ENCODE measurements around the gene CITED4. TPM values are rescaled to one million over a fixed set of nuclear protein-coding genes. Genes with fewer than 3 reads are reported as not detected.
A peak's percentile ranks its signal among the peaks of the same experiment; 100 is the strongest.

Gene CITED4
- total RNA-seq, 1 donor from 2014 or later = 17.9 TPM

GRCh38 chr1:40834968-40835545 is 27.1 kb downstream of the CITED4 start:
- no peak for DNase-seq (ENCODE audit: low spot score)

- no peak for DNase-seq (ENCODE audit: low spot score)
These were observed 28.2 kb downstream of the CITED4 start for GRCh38 chr1:40833979-40834378.

- DNase-seq (ENCODE audit: low spot score) = no peak
These were observed 31.0 kb downstream of the CITED4 start for GRCh38 chr1:40831001-40831732.

DNA sequence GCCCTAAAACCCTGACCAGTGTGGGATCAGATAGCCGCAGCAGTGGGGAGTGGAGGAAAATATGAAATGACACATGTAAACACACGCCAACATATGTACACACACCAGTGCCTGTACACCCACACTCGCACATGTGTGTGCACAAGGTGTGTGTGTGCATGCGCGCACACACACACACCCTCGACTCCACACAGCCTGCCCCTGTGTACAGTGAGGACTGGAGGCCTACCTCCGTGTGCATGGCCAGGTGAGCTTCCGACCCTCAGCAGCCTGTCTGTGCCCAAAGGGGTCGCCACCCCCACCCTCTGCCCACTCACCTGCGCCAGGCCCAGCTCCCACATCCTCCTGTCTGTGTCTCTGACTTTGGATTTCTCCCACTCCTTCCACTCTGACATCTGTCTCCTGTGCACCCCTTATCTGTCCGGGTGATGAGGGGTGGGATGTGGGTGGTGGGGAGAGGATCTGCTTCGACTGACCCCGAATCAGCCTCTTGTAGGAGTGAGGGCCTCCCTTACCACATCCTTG is 31.7 kb downstream of the CITED4 start:
- DNase-seq (ENCODE audit: low spot score) = no peak

DNA sequence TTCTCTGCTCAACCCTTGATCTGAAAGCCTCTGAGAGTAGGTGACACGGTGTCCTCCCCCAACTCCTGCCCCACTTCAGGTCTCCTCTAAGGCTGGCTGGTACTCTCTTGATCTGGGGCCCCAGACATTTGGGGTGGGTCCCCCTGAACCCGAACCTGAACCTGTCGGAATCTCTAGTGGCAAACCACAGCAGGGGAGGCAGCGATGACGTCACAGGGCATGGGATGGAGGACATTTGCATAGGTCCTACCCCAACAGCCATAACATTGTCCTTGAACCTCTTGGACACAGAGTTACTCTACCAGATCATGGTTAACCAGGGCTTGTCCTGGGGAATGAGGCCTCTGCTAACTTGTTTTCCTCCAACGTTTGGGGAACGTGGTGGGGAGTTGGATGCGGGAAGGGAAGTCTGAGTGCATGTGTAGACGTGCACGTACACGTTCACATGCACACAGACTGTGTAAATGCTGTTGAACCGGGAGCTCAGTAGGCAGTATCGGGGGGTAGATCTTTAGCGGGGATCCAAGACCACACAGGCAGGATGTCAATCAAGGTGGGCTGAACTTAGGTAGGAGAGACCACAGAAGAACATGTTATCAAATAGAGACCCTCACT is 32.4 kb downstream of the CITED4 start:
- DNase-seq (ENCODE audit: low spot score) = no peak

DNA sequence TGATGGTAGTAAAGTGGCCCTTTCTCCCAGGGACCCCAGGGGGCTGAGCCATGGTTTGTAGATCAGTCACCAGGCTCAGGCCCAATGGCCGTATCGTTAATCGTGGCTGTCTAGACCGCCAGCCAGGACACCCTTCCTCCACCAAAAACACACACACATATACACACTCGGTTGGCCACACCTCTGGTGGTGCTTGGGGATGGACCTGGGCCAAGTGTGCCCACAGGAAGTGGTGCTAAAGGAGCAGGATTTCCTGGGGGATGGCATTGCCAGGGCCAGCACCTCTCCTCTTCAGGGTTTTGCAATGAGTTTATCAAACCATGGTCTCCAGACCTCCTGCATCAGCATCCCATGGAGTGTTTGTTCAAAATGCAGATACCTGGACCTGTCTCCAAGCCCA is 36.2 kb downstream of the CITED4 start:
- no peak for DNase-seq (ENCODE audit: low spot score)

- DNase-seq (ENCODE audit: low spot score) = no peak
These were observed 36.8 kb downstream of the CITED4 start for GRCh38 chr1:40825435-40825788.

GRCh38 chr1:40824591-40825434 is 37.4 kb downstream of the CITED4 start:
- no peak for DNase-seq (ENCODE audit: low spot score)

- no peak for DNase-seq (ENCODE audit: low spot score)
These were observed 38.2 kb downstream of the CITED4 start for GRCh38 chr1:40823983-40824382.

DNA sequence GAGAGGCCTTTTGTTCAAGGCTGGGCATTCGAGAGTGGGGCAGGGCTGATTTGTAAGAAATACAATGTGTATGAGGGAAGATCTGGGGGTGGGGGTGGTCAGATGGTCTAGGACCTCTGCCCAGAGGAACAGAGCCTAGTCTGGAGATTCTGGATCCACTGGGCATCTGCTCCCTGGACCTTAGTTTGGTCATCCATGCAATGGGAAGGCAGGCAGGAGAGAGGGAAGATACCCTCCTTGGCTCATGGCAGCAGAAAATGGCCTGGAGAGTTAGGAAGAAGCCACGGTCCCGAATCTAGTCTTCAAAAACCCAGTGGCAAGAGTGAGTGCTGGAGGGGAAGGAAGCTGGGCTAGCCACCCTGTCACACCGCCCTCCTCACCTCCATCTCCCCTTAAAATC is 38.8 kb downstream of the CITED4 start:
- DNase-seq (ENCODE audit: low spot score) = no peak

DNA sequence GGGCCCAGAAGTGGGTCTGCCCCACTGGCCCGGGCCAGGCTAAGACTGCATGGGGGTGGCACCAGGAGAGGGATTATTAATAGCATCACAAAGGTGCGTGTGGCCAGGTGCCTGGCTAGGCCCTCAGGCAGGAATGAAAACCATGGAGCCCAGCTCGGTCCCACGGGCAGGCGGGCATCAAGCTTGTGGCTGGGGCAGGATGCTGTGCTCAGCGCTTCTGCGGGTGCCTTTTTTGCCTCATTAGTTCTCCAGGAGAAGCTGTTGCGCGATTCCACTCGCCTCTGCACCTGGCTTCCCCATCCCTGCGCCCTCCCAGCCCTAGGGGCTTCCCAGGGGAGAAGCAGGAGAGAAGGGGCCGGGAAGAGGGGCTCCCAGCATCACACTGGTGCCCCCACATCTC is 39.3 kb downstream of the CITED4 start:
- DNase-seq (ENCODE audit: low spot score) = no peak

- no peak for DNase-seq (ENCODE audit: low spot score)
These were observed 41.1 kb downstream of the CITED4 start for GRCh38 chr1:40820911-40821693.

DNA sequence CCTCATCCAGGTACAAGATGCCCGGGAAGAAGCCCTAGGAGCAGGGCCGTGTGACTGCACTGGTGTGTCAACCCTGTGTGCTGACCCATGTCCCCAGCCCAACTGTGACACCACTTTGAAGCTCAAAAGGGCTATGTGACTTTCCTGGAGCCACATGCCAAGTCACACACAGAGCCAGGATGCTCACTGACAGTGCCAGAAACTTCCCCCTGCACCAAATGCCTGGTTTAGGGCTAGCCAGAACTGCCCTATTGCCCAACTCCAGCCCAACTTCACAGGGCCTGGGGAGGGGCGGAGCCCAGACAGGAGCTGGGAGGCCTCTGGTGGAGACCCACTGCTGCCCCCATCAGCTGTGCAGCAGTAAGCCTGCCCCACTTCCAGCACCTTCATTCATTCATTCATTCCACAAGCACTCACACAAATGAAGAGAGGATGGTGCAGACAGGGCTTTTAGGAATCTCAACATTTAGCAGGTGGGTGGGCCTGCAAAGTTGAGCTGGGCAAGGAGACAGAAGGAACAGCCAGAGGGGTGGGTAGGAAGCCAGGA is 41.8 kb downstream of the CITED4 start:
- no peak for DNase-seq (ENCODE audit: low spot score)

DNA sequence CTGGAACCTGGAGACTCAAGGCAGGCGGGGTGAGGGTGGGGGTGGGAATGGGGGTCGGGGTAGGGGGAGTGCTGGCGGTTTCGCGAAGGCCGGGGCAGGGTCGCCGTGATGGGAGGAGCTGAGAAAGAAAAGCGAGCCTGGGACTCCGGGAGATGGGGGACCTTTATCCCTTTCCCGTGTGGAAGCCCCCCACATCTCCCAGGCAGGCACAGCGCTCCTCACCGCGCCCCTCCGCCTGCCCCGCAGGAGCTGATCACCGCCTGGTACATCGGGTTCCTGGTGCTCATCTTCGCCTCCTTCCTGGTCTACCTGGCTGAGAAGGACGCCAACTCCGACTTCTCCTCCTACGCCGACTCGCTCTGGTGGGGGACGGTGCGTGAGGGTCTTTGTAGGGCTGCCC is 43.1 kb downstream of the CITED4 start:
- no peak for DNase-seq (ENCODE audit: low spot score)

- DNase-seq (ENCODE audit: low spot score) = peak; percentile 83
These were observed 43.8 kb downstream of the CITED4 start for GRCh38 chr1:40818264-40818961.

GRCh38 chr1:40817791-40818263 is 44.3 kb downstream of the CITED4 start:
- DNase-seq (ENCODE audit: low spot score) = no peak

DNA sequence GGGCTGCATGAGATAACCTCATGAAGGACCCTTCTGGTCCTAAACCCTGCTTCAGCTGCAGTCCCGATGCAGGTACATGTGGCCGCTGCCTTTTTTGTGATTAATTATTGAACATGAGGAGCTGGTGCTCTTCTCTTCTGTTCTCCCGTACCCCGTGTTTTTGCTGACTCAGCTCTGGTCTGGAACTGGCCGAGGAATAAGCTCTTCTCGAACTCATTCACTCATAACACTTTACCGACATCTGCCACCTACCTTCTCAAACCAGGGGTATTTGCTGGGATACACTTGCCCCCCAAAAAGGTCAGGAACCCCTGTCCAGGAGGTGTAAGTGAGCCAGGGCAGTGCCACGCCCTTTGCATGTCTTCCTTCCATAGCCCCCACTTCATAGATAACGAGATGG is 46.7 kb downstream of the CITED4 start:
- DNase-seq (ENCODE audit: low spot score) = no peak

All from ureter (tissue), 1 donor.